Measurements from ENCODE around the gene MAST4.
A peak's percentile ranks its signal among the peaks of the same experiment; 100 is the strongest.

Gene MAST4

GRCh38 chr5:66713998-66714397 is 117.8 kb downstream of the MAST4 start:
- H3K9me3 ChIP-seq (ENCODE audit: control insufficient read depth, low read length): no peaks in the 10 kb centered on the region
- H3K27ac ChIP-seq: no peak overlapping the region
- no peaks in the 10 kb centered on the region for H3K79me2 ChIP-seq
- H3K4me2 ChIP-seq (ENCODE audit: low read length): no peak overlapping the region
- H2AFZ ChIP-seq: no peak overlapping the region
- H3K4me3 ChIP-seq (ENCODE audit: low read depth, low read length): no peak overlapping the region
- no peak overlapping the region for H3K9ac ChIP-seq
- H3K27me3 ChIP-seq (ENCODE audit: control insufficient read depth, insufficient read depth, low read length): no peaks in the 10 kb centered on the region
- no peaks in the 10 kb centered on the region for H3K36me3 ChIP-seq (ENCODE audit: control insufficient read depth, insufficient read depth, low read length)
- peaks cover 7% of the 10 kb centered on the region for H3K4me1 ChIP-seq
- TF ChIP-seq CTCF (IDR thresholded peaks at IDR 0.05): no peak

- Histone ChIP-seq H3K4me2 (ENCODE audit: low read length) (no peak overlapping the region), H3K27me3 (ENCODE audit: control insufficient read depth, insufficient read depth, low read length) (no peaks in the 10 kb centered on the region), H3K4me1 (peaks cover 7% of the 10 kb centered on the region), H3K9me3 (ENCODE audit: control insufficient read depth, low read length) (no peaks in the 10 kb centered on the region), H2AFZ (peak overlapping the region; percentile 51), H3K36me3 (ENCODE audit: control insufficient read depth, insufficient read depth, low read length) (no peaks in the 10 kb centered on the region), H3K27ac (no peak overlapping the region), H3K9ac (no peak overlapping the region), H3K4me3 (ENCODE audit: low read depth, low read length) (no peak overlapping the region), H3K79me2 (no peaks in the 10 kb centered on the region)
- TF ChIP-seq CTCF (IDR thresholded peaks at IDR 0.05): no peak
Measured at GRCh38 chr5:66717455-66718373, 121.5 kb downstream of the MAST4 start.

DNA sequence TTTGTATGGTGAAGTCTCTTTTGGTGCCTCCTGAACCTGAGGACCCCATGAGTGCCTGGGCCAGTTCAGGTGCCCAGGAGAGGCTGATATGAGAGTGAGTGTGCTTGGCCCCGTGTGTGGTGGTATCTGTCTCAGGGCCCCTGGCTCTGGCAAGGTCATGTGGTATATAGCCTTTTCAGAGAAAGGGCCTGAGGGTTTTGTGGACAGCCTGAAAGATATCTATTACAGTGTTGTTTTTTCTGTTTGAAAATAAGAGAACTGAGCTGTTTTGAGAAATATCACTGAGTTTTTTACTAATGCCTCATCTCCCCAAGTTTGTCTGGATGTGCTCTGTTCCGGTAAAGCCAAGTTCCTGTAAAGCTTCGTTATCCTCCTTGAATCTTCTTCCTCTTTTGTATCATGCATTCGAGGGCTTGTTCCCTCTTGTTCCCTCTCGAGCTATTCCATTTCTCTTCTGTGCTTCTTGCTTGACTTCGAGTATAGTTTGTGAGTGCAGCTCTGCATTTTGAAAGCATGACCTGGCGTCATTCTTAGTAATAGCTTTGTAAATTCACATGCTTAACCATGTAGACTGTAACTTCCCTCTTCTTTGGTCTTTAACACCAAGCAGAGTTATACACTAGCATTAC is 122.3 kb downstream of the MAST4 start:
- Histone ChIP-seq H3K27me3 (ENCODE audit: control insufficient read depth, insufficient read depth, low read length) (no peaks in the 10 kb centered on the region), H3K4me2 (ENCODE audit: low read length) (no peak overlapping the region), H3K4me1 (peaks cover 7% of the 10 kb centered on the region), H3K9me3 (ENCODE audit: control insufficient read depth, low read length) (no peaks in the 10 kb centered on the region), H3K36me3 (ENCODE audit: control insufficient read depth, insufficient read depth, low read length) (no peaks in the 10 kb centered on the region), H2AFZ (no peak overlapping the region), H3K4me3 (ENCODE audit: low read depth, low read length) (no peak overlapping the region), H3K79me2 (no peaks in the 10 kb centered on the region), H3K9ac (no peak overlapping the region), H3K27ac (no peak overlapping the region)
- no peak for TF ChIP-seq CTCF (IDR thresholded peaks at IDR 0.05)

DNA sequence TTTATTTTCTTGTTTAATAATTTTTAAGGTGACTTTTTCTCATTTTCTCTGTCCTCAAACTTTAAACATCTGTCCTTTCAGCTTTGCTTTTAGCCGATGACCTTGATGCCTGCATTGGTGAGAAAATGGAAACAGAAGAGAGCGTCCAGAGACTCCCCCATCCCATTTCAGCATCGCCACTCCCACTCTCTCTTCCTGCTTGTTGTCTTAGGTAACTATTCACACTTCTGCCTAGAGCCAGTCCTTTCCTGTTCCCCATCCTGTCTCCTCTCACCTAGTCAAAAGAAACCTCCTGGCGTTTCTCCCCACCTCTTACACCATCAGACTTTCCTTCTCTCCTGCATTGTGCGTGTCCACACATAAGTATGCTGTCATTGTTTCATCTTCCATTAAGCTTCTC is 124.6 kb downstream of the MAST4 start:
- H3K36me3 ChIP-seq (ENCODE audit: control insufficient read depth, insufficient read depth, low read length): no peaks in the 10 kb centered on the region

More for the DNA sequence above, 124.6 kb downstream of the MAST4 start:
- Histone ChIP-seq H3K27me3 (ENCODE audit: control insufficient read depth, insufficient read depth, low read length) (no peaks in the 10 kb centered on the region), H3K4me2 (ENCODE audit: low read length) (no peak overlapping the region), H3K27ac (no peak overlapping the region), H3K4me1 (peaks cover 7% of the 10 kb centered on the region), H3K4me3 (ENCODE audit: low read depth, low read length) (no peak overlapping the region), H3K79me2 (no peaks in the 10 kb centered on the region), H2AFZ (no peak overlapping the region), H3K9me3 (ENCODE audit: control insufficient read depth, low read length) (no peaks in the 10 kb centered on the region), H3K9ac (no peak overlapping the region)
- TF ChIP-seq CTCF (IDR thresholded peaks at IDR 0.05): no peak
